ENCODE results near the gene SCGB1C2.

Gene SCGB1C2

DNA sequence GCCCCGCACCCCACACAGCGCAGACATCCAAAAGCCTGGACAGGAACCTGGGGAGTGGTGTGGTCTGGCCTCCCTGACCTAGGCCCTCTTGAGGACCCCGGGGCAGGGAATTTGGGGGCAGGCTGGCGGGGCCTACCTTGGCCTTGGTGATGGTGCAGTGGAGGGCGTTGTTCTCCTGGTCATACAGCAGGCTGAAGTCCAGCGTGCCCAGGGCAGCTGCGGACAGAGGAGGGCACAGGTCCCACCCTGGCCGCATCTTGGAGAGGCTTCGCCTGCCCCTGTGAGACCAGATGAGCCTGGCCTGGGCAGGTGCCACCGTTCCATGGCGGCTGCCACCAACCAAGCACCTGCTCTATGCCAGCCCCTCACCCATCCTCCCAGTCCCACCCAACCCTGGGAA, 35.0 kb downstream of the SCGB1C2 start:
- DNase-seq (ENCODE audit: low spot score): no peak

DNA sequence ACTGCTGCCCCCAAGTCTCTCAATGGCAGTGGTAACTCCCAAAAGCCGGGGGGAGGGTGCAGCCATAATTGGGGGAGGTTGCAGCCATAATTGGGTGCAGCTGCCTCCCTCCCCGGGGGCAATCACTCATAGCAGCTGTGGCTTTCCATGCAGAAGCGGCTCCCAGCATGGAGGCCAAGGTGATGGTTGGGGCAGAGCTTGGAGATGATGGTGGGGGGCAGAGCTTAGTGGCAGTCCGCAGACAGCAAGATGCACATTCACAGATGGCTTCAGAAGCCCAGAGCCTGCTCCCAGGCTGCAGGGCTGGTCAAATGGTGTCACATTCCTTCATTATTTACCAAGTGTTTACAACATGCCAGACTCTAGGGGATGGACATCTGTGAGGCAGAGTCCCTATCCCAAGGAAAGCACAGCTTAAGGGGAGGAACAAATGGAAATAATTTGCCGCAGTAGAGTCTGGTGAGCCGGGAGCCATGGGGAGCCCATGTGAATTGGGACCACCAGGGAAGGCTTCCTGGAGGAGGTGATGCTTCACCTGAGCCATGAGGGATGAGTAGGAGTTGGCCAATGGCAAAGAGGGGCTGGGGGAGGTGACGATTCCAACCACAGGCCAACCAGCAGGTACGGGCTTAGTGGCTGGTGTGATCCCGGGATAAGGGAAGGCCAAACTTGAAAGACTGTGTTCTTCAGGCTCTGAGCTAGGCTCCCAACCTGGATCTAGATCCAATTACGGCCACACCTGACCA, 36.0 kb downstream of the SCGB1C2 start:
- no peak for DNase-seq (ENCODE audit: low spot score)

DNA sequence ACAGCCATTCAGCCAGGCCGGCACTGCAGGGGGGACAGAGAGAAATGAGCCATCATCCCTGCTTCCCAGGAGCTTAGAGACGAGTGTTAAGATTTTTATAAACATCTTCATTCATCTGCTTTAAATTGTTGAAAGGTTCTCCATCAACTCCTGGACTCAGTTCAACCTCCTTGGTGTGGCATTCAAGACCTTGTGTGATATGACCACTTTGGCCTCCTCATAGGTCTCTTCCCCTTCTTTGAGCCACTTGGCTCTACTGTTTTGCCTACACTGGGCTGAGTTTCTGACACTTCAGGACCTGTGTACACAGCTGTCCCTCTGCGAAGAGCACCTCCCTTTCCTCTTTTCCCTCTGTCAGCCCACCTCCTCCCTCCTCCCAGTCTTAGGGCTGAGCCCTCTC, 39.8 kb downstream of the SCGB1C2 start:
- no peak for DNase-seq (ENCODE audit: low spot score)

DNA sequence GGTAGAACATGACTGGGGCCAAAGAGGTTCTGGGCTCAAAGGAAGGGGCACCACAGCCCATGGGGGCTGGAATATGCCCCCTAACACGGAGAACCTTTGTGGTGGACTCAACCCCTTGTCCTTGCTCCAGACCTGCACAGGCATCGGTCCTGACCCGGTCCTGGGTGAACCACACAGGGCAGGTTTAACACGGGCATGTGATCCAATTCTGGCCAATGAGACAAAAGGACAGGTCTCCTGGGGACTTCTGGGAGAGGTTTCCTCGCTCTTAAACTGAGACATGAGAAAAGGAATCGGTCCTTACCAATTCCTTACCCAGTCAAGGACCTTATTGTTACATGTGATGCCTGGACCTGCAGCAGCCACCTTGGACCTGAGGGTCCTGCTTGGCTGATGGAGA, 40.4 kb downstream of the SCGB1C2 start:
- no peak for DNase-seq (ENCODE audit: low spot score)

DNA sequence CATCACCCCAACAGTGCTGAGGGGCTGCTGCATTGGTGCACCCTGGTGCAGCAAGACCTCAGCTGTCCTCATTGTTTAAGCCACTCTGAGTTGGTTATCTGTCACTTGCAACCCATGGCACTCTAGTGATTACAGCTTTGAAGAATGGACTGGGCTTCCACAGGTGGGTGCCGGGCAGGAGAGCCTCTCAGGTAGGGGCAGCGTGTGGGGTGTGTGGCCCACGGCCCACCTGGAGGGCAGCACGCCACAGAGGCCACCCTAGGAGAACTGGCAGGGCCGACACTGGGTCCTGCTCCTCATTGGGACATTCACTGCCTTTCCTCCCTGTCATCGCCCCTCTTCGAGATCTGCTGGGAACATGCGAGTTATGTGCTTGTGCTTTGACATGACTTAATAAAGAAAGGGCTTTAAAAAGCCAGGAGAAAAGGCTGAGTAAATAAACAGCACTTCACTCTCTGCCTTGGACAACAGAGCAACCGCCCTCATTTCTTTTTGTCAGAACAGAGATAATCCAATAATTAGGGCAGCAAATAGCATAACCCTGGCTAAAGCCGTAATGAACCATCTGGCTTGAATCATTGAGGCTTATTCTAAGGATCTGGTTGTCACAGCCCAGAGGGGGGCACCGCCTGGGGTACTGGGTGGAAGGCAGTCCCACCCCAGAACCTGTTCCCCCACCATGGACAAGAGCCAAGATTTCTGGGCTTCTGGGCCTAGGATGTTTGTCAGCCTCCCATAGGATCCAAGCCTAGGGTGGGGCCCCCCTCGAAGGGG, 41.1 kb downstream of the SCGB1C2 start:
- DNase-seq (ENCODE audit: low spot score): no peak

- DNase-seq (ENCODE audit: low spot score): no peak
These were observed 41.7 kb downstream of the SCGB1C2 start for GRCh38 chr17:179066-179432.

GRCh38 chr17:179781-180380, 42.5 kb downstream of the SCGB1C2 start:
- DNase-seq (ENCODE audit: low spot score): no peak

GRCh38 chr17:180381-181244, 43.2 kb downstream of the SCGB1C2 start:
- no peak for DNase-seq (ENCODE audit: low spot score)

DNA sequence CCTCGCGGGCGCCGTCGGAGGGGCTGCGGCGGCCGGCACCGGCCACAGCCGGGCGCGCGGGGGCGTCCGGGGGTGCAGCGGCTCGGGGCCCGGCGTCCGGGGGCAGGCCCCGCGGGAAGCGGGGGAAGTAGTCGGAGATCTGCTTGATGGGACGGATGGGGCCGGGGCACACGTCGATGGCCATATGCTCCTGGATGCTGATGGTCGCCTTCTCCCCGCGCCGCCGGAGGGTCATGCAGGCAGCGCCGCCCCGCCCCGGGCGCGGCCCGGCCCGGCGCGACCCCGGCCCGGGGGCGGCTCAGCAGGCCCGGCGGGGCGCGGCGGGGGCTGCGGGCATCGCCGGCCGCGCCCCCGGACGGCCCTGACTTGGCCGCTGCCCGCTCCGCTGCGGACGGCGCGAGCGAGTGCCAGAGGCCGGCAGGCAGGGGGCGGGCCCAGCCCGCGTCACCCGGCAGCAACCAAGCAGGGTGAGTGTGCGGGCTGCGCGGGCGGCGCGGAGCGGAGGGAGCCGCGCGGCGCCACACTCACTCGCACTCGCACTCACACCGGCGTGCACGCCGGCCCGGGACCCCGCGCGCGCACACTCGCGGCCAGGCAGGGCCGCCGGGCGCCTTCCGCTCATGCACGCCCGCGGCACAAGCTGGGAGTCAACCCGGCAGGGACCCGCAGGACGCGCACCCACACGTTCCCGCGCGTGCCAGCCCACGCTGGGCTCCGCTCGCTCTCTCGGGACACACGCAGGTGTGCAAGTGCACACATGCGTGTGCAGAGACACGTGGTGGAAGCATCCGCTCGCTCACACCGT, 44.1 kb downstream of the SCGB1C2 start, which contains the start of gene DOC2B:
DOC2B (minus strand) TSS at position 406 of the 805 bp plus-strand sequence; CDS start at position 235, 171 bp downstream.
- DNase-seq (ENCODE audit: low spot score): no peak

GRCh38 chr17:182050-182751, 44.8 kb downstream of the SCGB1C2 start:
- DNase-seq (ENCODE audit: low spot score): no peak

- no peak for DNase-seq (ENCODE audit: low spot score)
These were observed 45.7 kb downstream of the SCGB1C2 start for GRCh38 chr17:183021-183420.

DNA sequence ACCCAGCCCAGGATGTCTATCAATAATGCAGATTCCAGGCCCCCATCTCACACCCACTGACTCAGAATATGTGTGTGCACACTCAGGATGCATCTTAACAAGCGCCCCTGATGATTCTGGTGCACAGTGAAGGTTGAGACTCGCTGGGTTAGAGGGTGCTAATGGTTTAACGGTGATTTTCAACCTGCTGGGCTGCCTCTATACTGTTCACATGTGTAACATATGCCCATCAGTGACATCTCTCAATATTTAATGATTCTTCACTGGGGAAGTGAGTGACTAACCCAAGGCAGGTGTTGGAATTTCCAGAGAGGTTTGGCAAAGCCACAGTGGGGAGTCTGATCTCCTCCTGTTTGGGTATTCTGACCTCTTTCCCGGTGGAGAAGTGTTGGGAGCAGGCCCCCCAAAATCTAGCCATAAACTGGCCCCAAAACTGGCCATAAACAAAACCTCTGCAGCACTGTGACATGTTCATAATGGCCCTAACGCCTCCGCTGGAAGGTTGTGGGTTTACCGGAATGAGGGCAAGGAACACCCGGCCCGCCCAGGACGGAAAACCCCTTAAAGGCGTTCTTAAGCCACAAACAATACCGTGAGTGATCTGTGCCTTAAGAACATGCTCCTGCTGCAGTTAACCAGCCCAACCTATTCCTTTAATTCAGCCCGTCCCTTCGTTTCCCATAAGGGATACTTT, 48.2 kb downstream of the SCGB1C2 start:
- no peak for DNase-seq (ENCODE audit: low spot score)

GRCh38 chr17:187130-187529, 49.8 kb downstream of the SCGB1C2 start:
- no peak for DNase-seq (ENCODE audit: low spot score)

Data from COLO829 (cell line).